ENCODE data around the gene BRD4. TPM values are rescaled to one million over a fixed set of nuclear protein-coding genes. Genes with fewer than 3 reads are reported as not detected.

BRD4 gene
- total and polyA plus RNA-seq, 2 of the 13 experiments (the other 11 are each of a cell fraction or from before 2014, with no cell fraction given) = 10.5 to 11.4 TPM

DNA sequence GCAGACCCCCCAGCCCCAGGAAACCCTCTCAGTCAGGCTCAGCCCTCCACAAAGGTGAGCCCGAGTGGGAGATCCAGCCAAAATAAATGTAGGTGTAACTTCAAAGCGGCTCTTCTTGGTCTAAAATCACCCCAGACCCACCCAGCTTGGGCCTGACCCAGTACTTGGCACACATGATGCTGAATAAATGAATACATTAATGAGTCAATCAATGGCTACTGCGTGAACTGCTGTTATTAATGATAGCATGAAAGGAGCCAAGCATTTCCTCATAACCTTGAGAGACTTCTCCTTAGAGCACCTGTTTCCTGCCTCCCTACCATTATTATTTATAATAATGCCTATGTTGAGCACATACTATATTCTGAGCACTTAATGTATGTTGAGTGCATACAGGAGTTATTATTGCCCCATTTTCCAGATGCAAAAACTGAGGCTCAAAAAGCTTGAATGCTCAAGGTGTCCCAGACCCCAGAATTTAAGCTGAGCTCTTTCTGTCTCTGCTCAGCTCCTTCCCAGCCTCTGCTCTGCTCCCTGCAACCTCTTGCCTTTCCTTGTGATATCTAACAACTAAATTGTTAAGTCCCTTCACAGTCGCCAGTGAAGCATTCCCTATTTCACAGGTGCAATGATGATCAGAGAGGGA, 135.9 kb downstream of the BRD4 start:
- Histone ChIP-seq H3K4me2 (ENCODE audit: low read depth, low read length) (no peak overlapping the region; the same call in 1 of the 2 replicates), H3K36me3 (replicated peaks in 1 of 2; ENCODE audit: control insufficient read depth in 1 of 2, insufficient read depth in 2 of 2, low read length in 2 of 2) (no peaks in the 10 kb centered on the region), H2AFZ (ENCODE audit: low read length) (no peak overlapping the region), H3K27me3 (ENCODE audit: control insufficient read depth in 1 of 2, insufficient read depth in 2 of 2, low read length in 2 of 2) (peaks cover 3 to 32% of the 10 kb centered on the region in 2 experiments; a peak in 4 of 5 replicates), H3K4me3 (replicated peaks in 1 of 3; ENCODE audit: insufficient read depth in 1 of 3, low read depth in 2 of 3, low read length in 3 of 3) (peak overlapping the region in 1 of 3 experiments; percentile 58; a peak in 1 of 6 replicates), H3K4me1 (ENCODE audit: insufficient read depth, low read length) (no peaks in the 10 kb centered on the region; the same call in 1 of the 2 replicates), H3K9me3 (ENCODE audit: low read length) (no peaks in the 10 kb centered on the region), H3K9ac (ENCODE audit: insufficient read depth, low read depth, low read length) (no peak overlapping the region), H3K79me2 (ENCODE audit: insufficient read depth, low read length) (no peaks in the 10 kb centered on the region), H4K20me1 (ENCODE audit: insufficient read depth, low read length) (no peaks in the 10 kb centered on the region; the same call in 1 of the 2 replicates), H3K27ac (ENCODE audit: extremely low read length, insufficient read depth, low read length) (no peak overlapping the region)
- ChIA-PET POLR2A (no interaction called here), CTCF (ENCODE audit: low intra/inter-chr PET ratio, low total read pairs) (no interaction called here)
- DNase-seq (ENCODE audit: low spot score) (no peak), ATAC-seq (no peak), FAIRE-seq (no peak)
- WGBS (ENCODE audit: low lambda C conversion rate) = 49% methylated on average over 4 of the region's 4 CpGs
- in situ Hi-C loops (cut with HindIII; ENCODE audit: extremely low pct_ligation_motif_present, low pct_unique_long_range_greater_than_20kb) = no loop called here
- intact Hi-C loops (cut with micrococcal nuclease; ENCODE audit: unreplicated experiment) = no loop called here
- no TSS peak for BruUV-seq (replicated peaks)
- TF ChIP-seq POLR2AphosphoS2 (IDR thresholded peaks at IDR 0.05; ENCODE audit: low read depth, low read length) (no peak), CHD4 (IDR thresholded peaks at IDR 0.05; ENCODE audit: borderline replicate concordance, low read length) (peak; percentile 51; the same call in 1 of the 2 replicates), JUND (CRISPR knock-in tag; IDR thresholded peaks at IDR 0.05) (no peak), SMARCC2 (IDR thresholded peaks at IDR 0.05) (no peak), ZNF788 (CRISPR knock-in tag; IDR thresholded peaks at IDR 0.05; ENCODE audit: borderline replicate concordance) (no peak), MEIS1 (CRISPR knock-in tag; IDR thresholded peaks at IDR 0.05; ENCODE audit: borderline replicate concordance) (no peak), ARNT2 (CRISPR knock-in tag; IDR thresholded peaks at IDR 0.05; ENCODE audit: low read depth) (no peak), NR2C2 (CRISPR knock-in tag; IDR thresholded peaks at IDR 0.05; ENCODE audit: borderline replicate concordance) (no peak), MATR3 (CRISPR knock-in tag; IDR thresholded peaks at IDR 0.05) (no peak), ZNF3 (CRISPR knock-in tag; IDR thresholded peaks at IDR 0.05) (peak; percentile 62; the same call in 1 of the 2 replicates), SOX6 (IDR thresholded peaks at IDR 0.05) (no peak), SOX6 (CRISPR knock-in tag; IDR thresholded peaks at IDR 0.05) (no peak), KMT2B (CRISPR knock-in tag; IDR thresholded peaks at IDR 0.05) (no peak), ZNF101 (CRISPR knock-in tag; IDR thresholded peaks at IDR 0.05; ENCODE audit: borderline replicate concordance, low read depth) (no peak), EHMT2 (IDR thresholded peaks at IDR 0.05; ENCODE audit: borderline replicate concordance, low read depth, low read length) (no peak), ZFP37 (CRISPR knock-in tag; IDR thresholded peaks at IDR 0.05; ENCODE audit: borderline replicate concordance) (no peak)
- TF ChIP-seq, protein P1, sequence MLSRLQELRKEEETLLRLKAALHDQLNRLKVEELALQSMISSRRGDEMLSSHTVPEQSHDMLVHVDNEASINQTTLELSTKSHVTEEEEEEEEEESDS (CRISPR knock-in tag; IDR thresholded peaks at IDR 0.05; ENCODE audit: borderline replicate concordance) = no peak
- TF ChIP-seq, protein P2, sequence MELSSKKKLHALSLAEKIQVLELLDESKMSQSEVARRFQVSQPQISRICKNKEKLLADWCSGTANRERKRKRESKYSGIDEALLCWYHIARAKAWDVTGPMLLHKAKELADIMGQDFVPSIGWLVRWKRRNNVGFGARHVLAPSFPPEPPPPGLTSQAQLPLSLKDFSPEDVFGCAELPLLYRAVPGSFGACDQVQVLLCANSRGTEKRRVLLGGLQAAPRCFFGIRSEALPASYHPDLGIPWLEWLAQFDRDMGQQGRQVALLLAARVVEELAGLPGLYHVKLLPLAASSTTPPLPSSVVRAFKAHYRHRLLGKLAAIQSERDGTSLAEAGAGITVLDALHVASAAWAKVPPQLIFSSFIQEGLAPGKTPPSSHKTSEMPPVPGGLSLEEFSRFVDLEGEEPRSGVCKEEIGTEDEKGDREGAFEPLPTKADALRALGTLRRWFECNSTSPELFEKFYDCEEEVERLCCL (CRISPR knock-in tag; IDR thresholded peaks at IDR 0.05; ENCODE audit: borderline replicate concordance) = no peak
- TF ChIP-seq, protein P3, sequence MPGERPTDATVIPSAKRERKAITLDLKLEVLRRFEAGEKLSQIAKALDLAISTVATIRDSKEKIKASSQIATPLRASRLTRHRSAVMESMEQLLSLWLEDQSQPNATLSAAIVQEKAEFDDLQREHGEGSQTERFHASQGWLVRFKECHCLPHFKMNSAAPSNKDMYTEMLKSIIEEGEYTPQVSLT (CRISPR knock-in tag; IDR thresholded peaks at IDR 0.05; ENCODE audit: borderline replicate concordance, low read depth) = no peak
- TF ChIP-seq, protein P4, sequence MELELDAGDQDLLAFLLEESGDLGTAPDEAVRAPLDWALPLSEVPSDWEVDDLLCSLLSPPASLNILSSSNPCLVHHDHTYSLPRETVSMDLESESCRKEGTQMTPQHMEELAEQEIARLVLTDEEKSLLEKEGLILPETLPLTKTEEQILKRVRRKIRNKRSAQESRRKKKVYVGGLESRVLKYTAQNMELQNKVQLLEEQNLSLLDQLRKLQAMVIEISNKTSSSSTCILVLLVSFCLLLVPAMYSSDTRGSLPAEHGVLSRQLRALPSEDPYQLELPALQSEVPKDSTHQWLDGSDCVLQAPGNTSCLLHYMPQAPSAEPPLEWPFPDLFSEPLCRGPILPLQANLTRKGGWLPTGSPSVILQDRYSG (CRISPR knock-in tag; IDR thresholded peaks at IDR 0.05) = no peak
